GM08714 (cell line): ENCODE results near the gene CCP110.

Experiments used
- H3K4me3 ChIP-seq: fragments of 200-500 bp; sonication (Bioruptor generic); 2 replicates; pipeline ENCODE4 v1.5.1; 2014; ENCODE audit warnings: mild to moderate bottlenecking, low read length, inconsistent platforms
- ZNF274 ChIP-seq: IDR thresholded peaks from 2 replicates; pipeline ENCODE4 v1.6.1; 2012; ENCODE audit warnings: mild to moderate bottlenecking, low read depth, low read length

The CCP110 gene

DNA sequence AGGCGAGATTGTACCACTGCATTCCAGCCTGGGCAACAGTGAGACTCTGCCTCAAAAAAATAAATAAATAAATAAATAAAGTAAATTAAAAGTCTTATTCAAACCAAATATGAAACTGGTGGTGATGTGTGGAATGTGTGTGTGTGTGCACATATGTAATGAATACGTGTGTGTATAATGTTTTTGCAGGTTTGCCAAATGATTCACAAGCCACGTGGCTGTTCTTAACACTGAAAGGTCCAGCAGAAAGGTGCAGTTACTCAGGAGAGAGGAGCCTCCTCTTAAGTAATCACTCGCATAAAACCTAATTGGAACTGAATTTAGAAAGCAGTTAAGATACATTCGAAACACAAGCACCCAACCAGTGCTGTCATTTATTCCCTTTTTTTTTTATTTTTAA lies 24.7 kb upstream of the CCP110 start:
- no peak overlapping the region for H3K4me3 ChIP-seq
- no peak for TF ChIP-seq ZNF274

DNA sequence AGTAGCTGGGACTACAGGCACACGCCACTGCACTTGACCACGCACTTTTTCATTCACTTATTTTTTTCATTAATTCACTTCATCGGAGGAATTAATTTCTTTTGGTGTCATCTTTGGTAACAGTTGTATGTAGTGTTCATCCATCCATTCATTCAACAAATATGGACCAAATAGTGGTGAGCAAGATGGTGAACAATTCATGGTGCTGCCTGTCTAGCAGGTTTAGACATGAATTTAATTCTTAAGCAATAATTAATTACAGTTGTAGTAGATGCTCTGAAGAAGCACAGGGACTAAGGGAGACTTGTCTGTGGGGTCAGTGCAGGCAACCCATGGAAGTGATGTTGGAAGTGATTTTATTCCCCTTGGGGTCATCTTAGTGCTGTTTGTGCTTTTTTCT lies 24.3 kb upstream of the CCP110 start:
- no peak overlapping the region for H3K4me3 ChIP-seq
- no peak for TF ChIP-seq ZNF274

DNA sequence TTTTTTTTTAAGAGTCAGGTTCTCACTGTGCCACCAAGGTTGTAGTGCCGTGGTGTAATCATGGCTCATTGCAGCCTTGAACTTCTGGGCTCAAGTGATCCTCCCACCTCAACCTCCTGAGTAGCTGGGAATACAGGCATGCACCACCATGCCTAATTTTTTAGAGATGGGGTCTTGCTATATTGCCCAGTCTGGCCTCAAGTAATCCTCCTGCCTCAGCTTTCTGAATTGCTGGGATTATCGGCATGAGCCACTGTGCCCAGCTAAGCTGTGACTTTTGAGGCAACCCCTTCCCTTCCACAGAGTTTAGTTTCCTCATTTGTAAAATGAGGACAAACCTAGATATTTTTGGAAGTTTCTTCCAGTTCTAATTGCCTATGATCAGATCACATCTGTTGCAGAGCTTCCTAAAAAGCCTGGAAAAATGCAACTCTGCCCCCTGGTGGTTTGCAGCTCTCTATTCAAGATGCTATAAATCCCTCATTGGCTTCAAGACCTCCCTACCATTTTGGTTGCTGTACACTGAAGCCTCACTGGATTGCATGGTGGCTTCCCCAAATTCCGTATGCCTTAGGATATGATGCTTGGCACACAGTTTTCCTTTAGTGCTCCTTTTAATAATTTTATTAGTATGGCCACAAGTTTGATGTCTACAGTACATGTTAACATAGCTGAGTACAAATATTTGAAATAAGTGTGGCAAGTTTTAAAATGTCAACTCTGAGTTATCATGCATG lies 21.2 kb upstream of the CCP110 start:
- no peak overlapping the region for H3K4me3 ChIP-seq
- TF ChIP-seq ZNF274: no peak

DNA sequence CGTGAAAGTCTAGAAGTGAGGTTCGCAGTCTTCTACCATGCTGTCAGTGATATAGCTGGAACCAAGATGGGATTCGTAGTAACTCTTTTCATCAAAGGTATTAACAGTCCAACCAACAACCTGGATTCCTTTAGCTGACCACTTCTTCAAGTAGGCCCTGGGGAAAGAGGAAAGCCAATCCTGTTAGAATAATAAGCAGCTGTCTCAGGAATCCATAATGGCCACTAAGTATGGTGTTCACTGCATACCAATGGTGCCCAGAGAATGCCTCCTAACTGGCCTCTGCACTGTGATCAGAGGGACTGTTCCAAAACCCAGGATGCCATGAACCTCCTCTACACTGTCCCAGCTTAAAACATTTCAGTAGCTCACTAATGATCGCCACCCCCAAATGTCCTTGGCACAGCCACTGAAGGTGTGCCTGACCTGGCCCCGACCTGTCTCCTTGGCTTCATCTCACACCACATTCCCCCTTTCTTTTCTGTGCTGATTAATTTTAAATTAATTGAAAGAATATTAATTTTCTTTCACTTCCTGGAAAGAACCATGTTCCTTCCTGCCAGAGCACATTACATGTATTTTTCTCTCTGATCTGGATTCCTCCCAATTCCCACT lies 20.2 kb upstream of the CCP110 start:
- no peak overlapping the region for H3K4me3 ChIP-seq
- TF ChIP-seq ZNF274: no peak

DNA sequence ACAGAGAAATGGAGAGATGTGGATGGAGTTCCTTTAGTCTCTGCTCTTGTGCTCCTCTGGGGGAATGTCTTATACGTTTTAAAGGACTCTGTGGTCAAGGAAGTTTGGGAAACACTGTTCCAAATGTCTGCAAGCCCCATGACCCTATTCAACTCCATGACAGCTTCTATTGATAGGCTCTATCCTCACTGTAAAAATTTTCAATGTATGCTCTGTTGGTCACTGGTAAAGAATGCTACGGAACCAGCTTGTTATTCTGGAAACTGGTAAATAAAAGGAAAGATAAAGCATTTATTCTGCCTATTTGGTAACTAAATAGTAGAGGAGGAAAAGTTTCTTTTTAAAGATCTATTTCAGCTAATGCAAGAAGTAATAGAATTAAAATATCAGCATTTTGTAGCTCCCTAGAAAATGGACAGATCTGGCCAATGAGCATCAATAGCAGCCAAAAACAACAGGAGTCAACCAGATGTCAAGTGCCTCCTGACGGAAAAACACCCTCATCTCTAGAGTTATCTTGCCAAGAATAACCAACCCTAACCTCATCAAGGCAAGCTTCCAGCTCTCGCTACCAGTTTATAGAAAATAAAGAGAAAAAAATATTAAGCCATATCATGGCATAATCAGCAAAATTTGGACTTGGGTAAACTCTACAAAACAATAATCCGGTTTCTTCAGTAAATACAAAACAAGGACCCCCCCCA lies 18.0 kb upstream of the CCP110 start:
- no peak overlapping the region for H3K4me3 ChIP-seq
- TF ChIP-seq ZNF274: no peak

DNA sequence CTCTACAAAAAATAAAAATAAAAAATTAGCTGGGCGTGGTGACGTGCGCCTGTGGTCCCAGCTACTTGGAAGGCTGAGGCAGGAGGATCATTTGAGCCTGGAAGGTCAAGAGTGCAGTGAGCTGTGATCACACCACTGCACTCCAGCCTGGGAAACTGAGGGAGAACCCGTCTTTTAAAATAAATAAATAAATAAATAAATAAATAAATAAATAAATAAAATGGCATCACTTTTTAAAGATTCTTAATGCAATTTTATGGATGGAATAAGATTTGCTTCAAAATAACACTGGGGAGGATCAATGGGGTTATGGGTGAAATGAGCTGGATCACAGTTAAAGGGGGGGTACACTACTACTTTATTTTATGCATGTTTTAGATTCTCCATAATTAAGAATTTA lies 16.8 kb upstream of the CCP110 start:
- no peak for TF ChIP-seq ZNF274
- H3K4me3 ChIP-seq: no peak overlapping the region

DNA sequence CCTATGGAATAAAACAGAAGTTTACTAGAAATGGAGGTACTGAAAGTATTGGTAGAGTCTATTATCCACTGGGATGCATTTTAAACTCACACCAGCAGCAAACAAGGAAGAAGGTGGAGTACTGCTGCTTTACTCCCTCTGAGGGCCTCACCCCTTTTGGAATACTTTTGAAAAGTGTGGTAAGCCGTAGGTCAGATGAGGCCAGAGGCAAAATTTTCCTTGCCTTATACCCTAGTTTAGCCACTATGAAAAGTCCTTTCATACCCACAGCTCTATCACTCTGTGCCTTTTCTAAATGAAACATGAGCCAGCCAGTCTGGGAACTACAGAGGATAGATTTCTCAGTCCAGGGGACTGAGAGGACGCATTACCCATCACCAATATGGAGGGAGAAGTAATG lies 15.9 kb upstream of the CCP110 start:
- H3K4me3 ChIP-seq: no peak overlapping the region
- no peak for TF ChIP-seq ZNF274

DNA sequence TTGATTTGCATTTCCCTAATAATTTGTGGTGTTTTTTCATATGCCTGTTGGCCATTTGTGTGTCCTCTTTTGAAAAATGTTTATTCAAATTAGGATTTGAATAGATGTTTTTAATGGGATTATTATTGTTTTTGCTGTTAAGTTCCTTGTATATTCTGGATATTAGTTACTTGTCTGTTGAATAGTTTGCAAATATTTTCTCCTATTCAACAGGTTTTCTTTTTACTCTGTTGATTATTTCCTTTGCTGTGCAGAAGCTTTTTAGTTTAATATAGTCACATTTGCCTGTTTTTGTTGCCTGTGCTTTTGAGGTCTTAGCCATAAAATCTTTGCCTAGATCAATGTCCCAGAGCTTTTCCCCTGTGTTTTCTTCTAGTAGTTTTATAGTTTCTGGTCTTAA lies 11.4 kb upstream of the CCP110 start:
- no peak overlapping the region for H3K4me3 ChIP-seq
- no peak for TF ChIP-seq ZNF274

DNA sequence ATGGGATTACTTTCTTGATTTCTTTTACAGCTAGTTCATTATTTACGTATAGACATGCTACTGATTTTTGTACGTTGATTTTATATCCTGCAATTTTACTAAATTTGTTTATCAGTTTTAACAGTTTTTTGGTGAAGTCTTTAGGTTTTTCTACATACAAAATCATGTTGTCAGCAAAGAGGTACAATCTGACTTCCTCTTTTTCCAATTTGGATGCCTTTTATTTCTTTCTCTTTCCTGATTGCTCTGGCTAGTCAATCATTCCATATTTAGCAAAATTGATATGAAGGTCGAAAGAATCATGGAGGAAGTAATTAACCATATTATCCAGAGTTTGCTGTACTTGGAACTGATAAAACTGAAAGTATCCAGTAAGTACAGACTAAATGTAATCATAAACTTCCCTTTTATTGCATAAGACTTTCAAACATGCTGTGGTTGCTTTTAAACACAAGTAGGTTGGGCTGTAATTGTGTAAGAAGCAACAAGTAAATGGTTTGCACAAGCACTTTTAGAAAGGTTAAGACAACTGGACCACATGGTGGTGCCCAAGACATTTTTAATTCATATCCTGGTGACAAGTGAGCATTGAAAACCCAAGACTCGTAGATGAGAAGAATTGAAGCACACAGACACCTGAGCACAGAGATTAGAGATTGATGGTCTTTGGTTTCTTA lies 10.2 kb upstream of the CCP110 start:
- no peak overlapping the region for H3K4me3 ChIP-seq
- no peak for TF ChIP-seq ZNF274

DNA sequence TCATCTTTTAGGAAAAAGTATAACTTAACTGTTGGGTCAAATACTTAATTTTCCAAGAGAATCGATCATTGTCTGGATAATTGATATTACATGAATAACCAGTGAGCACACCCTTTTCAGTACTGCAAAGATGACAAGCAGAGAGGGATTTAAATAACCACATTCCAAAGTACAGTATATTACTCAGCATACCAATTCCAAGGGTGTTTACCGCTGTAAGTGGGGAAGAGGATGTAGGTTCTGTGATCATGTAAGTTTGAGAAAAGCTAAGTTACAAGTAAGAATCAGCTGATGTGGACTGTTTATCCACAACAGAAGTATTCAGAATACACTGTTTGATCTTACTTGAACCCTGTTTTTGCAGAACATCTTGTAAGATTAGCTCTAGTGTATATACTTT lies 8.0 kb upstream of the CCP110 start:
- no peak for TF ChIP-seq ZNF274
- H3K4me3 ChIP-seq: no peak overlapping the region

DNA sequence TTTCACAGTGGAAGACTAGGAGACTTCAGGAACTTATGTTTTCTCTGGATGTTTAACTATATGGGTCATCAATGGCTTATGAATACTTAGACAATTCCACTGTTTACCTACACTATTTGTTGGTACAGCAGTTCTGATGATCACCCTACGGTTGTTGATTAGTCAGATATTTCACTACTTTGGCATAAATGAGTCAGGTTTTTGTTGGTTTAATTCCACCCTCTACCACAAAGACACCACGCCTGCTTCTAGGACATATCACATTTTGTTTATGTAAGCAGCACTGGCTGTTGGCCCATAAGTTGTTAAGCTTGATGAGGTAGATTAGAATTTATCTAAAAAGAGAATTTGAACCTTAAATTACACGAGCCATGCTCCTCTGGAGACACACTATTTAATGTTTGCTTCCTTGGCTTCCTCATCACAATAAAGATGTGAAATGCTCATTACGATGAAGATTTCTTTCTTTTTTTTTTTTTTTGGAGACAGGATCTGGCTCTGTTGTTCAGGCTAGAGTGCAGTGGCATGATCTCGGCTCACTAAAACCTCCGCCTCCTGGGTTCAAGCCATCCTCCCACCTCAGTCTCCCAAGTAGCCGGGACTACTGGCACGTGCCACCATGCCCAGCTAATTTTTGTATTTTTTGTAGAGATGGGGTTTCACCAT lies 6.2 kb upstream of the CCP110 start:
- no peak overlapping the region for H3K4me3 ChIP-seq
- TF ChIP-seq ZNF274: no peak

DNA sequence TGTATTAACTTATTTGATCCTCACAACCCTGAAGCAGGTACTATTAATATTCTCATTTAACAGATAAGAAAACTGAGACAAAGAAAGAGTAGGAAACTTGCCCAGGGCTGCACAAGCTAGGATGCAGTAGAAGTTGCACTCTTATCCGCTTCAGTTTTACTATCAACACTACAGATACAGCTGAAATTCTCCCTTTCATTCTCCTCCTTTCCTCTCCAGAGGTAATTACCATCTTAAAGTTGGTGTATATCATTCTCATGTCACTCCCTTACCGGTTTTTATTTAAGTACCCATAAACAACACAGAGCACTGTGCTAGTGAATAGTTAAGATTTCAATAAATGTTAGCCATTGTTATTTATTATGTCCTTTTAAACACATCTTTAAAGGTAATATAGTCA lies 5.4 kb upstream of the CCP110 start:
- no peak for TF ChIP-seq ZNF274
- no peak overlapping the region for H3K4me3 ChIP-seq

DNA sequence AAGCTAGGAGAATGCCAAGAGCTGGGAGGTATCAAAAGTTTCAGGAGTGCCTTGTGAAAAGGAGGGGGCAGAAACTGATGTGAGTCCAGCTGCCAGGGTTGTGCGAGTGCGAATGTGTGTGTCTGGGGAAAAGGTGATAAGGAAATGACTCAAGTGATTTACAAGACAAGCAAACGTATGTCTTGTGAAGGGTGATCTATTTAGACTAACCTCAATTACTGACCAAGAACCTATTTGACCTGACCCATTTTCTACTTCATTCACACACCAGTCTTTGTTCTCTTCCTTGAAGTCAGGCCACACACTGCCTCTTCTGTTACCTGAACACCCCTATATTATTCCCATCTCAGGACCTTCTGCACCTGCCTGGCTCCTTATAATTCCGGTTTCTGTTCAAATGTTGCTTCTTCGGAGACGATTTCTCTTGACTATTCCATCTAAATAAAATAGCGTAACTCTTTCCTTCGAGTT lies 2.8 kb upstream of the CCP110 start:
- H3K4me3 ChIP-seq: peak overlapping the region; percentile 91
- TF ChIP-seq ZNF274: no peak
